WI38 (cell line): ENCODE measurements around the gene SCGB1A1.
A peak's percentile ranks its signal among the peaks of the same experiment; 100 is the strongest.
"Not testable (repeated sequence)": the region's sequence is repeated elsewhere in the genome, so short reads cannot be mapped to it uniquely, and the experiment has no call there.

Experiments
- H3K4me3 ChIP-seq: 2 replicates; pipeline ENCODE4 v1.5.1; 2011; ENCODE audit warnings: low read depth, mild to moderate bottlenecking, control low read depth, low read length
- CTCF ChIP-seq: IDR thresholded peaks from 2 replicates; pipeline ENCODE4 v1.5.1; 2012; ENCODE audit warnings: low read depth, mild to moderate bottlenecking, control low read depth, low read length

SCGB1A1 gene

GRCh38 chr11:62380821-62381245, 38.0 kb upstream of the SCGB1A1 start:
- H3K4me3 ChIP-seq: not testable (repeated sequence)
- peak; percentile 55 for TF ChIP-seq CTCF

DNA sequence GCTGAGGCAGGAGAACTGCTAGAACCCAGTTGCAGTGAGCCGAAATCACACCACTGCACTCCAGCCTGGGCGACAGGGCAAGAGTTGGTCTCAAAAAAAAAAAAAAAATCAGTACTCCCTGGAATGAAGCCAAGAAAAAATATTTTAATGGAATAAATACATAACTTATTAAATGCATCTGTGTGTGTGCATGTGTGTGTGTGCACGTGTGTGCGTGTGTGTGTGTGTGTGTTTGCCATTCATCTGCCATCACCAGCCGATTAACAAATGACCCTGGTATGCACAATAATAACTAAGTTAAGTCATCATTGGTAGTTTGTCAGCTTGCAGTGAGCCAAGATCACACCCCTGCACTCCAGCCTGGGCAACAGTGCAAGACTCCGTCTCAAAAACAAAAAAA, 35.0 kb upstream of the SCGB1A1 start:
- no peak for TF ChIP-seq CTCF

GRCh38 chr11:62386083-62386482, 32.8 kb upstream of the SCGB1A1 start:
- not testable (repeated sequence) for H3K4me3 ChIP-seq

More for the DNA sequence above, 35.0 kb upstream of the SCGB1A1 start:
- no peak overlapping the region for H3K4me3 ChIP-seq

DNA sequence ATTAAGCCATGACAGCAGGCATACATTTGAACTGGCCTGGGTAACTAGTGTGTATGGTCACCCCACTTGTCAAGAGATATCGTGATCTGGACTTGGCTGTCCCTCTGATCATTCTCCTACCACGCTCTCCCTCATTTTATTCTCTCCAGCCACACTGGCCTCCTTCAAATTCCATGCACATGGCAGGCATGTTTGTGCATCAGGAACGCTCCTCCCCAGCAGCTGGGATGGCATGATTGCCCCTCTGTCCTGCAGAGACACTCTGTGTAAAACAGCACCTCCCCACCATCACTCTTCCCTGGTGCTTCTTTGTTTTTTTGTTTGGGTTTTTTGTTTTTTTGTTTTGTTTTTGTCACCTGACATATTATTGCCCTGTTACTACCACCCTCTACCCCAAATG, 31.5 kb upstream of the SCGB1A1 start:
- no peak for TF ChIP-seq CTCF

GRCh38 chr11:62388999-62389398, 29.8 kb upstream of the SCGB1A1 start:
- no peak overlapping the region for H3K4me3 ChIP-seq
- TF ChIP-seq CTCF: no peak

More for the DNA sequence above, 31.5 kb upstream of the SCGB1A1 start:
- no peak overlapping the region for H3K4me3 ChIP-seq

DNA sequence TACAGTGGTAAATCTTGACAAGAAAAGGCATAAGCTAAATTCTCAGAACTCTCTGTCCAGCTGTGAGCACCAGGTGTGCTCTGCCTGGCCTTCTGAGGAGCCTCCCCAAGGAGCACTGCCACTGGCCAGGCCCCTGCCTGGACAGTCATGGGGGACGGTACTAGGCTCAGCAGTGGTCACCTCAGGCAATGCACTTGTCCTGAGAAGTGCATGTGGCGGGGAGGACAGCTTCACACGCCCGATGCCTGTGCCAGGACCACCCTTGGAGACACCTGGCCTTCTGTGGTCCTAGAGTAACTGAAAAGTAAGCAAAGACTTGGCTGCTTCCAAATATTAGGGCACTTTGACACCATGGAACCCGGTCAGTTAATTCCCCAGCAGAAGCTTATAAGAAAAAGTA, 28.6 kb upstream of the SCGB1A1 start:
- no peak overlapping the region for H3K4me3 ChIP-seq
- TF ChIP-seq CTCF: no peak

GRCh38 chr11:62390722-62391121, 28.1 kb upstream of the SCGB1A1 start:
- H3K4me3 ChIP-seq: no peak overlapping the region
- TF ChIP-seq CTCF: no peak

DNA sequence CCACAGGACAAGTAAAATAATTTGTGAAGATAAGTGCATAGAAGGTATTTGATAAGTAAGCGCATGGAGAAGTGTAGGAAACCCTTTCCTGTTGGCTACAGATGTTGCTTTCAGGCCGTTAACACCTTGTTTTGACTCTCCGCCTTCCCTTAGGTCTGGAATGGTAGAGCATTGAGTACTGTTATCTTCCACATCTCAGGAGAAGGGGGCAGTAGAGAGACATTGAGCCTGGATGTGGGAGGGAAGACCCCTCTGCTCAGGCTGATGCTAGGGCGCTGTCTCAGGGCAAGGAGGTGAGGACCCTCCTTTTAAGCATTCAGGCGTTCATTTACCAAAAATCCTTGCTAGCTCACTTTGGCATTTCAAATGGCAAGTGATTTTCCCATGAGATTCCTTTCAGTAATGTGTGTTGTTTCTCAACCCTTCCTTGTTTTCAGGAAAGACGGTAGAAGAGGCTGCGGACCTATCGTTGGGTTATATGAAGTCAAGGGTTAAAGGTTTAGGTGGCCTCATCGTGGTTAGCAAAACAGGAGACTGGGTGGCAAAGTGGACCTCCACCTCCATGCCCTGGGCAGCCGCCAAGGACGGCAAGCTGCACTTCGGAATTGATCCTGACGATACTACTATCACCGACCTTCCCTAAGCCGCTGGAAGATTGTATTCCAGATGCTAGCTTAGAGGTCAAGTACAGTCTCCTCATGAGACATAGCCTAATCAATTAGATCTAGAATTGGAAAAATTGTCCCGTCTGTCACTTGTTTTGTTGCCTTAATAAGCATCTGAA, 27.0 kb upstream of the SCGB1A1 start:
- H3K4me3 ChIP-seq: no peak overlapping the region
- peak; percentile 16; the same call in 1 of the 2 replicates for TF ChIP-seq CTCF
